GM12878 (cell line): ENCODE measurements around the gene PIWIL4. TPM values are rescaled to one million over a fixed set of nuclear protein-coding genes. Genes with fewer than 3 reads are reported as not detected.

Source experiments
- ATAC-seq: fragments of 200-7000 bp; cut with Tn5 transposase; 3 replicates; pipeline ENCODE4 v1.9.1; 2020; ENCODE audit warnings: mild to moderate bottlenecking, moderate library complexity
- BruUV-seq: library from RNA; stranded (reverse); fragments of 400-500 nt; replicated peaks from 2 replicates; lab custom pipeline; 2021; lab: Mats Ljungman, UMichigan
- CTCF ChIA-PET: fragments of 300-600 bp; sonication (Branson Sonifier 250); formaldehyde crosslinking; extraction: SDS; loops from one replicate; lab custom pipeline; 2021; ENCODE audit warnings: inconsistent platforms; lab: Yijun Ruan, JAX
- POLR2A ChIA-PET: fragments of 350-600 bp; formaldehyde crosslinking; extraction: SDS; loops from one replicate; lab custom pipeline; 2021; ENCODE audit warnings: inconsistent platforms; lab: Charles Lee
- RAD21 ChIA-PET: fragments of 300-600 bp; sonication (Branson Sonifier 250); formaldehyde crosslinking; loops from one replicate; lab custom pipeline; 2023; ENCODE audit warnings: antibody characterized with exemption; ENCODE audit not compliant: unreplicated experiment; lab: Charles Lee
- SMC1A ChIA-PET: fragments of 300-600 bp; sonication (Branson Sonifier 250); formaldehyde crosslinking; loops from one replicate; lab custom pipeline; 2023; ENCODE audit not compliant: unreplicated experiment, uncharacterized antibody; lab: Charles Lee
- DNase-seq: peaks from one replicate; pipeline ENCODE4 v3.0.0-alpha.2; 2011; ENCODE audit warnings: low read depth, low spot score
- FAIRE-seq: peaks from 3 replicates; lab custom pipeline; 2011; peaks lifted over from hg19 to GRCh38; lab: Jason Lieb, UNC
- H2AFZ ChIP-seq: 2 replicates; pipeline ENCODE4 v1.6.0; 2011; ENCODE audit warnings: low read depth, low read length, control low read depth; ENCODE audit not compliant: control insufficient read depth
- H3K27ac ChIP-seq: 2 replicates; pipeline ENCODE4 v1.5.1; 2011; ENCODE audit warnings: control low read depth; ENCODE audit not compliant: control insufficient read depth, insufficient read depth
- H3K27me3 ChIP-seq, 2 experiments: replicated peaks in 1 of 2; 2 replicates each; pipeline versions ENCODE4 v1.6.0 to v1.6.1; 2011; ENCODE audit warnings: low read length in 1 of 2; ENCODE audit not compliant: control insufficient read depth in 2 of 2, insufficient read depth in 2 of 2
- H3K36me3 ChIP-seq, 2 experiments: 2 replicates each; pipeline ENCODE4 v1.5.1; 2011; ENCODE audit warnings: low read length in 1 of 2; ENCODE audit not compliant: control insufficient read depth in 2 of 2, insufficient read depth in 2 of 2
- H3K4me1 ChIP-seq: 2 replicates; pipeline ENCODE4 v1.6.1; 2011; ENCODE audit warnings: mild to moderate bottlenecking, low read length, moderate library complexity, mixed read lengths; ENCODE audit not compliant: control insufficient read depth, insufficient read depth
- H3K4me2 ChIP-seq: 2 replicates; pipeline ENCODE4 v1.6.0; 2011; ENCODE audit warnings: control low read depth; ENCODE audit not compliant: control insufficient read depth, insufficient read depth
- H3K4me3 ChIP-seq: fragments of 200-600 bp; sonication (generic); 2 replicates; pipeline ENCODE4 v1.5.1; 2016
- H3K79me2 ChIP-seq: 2 replicates; pipeline ENCODE4 v1.6.0; 2011; ENCODE audit warnings: low read length; ENCODE audit not compliant: control insufficient read depth, insufficient read depth
- H3K9ac ChIP-seq: 2 replicates; pipeline ENCODE4 v1.8.0; 2011; ENCODE audit warnings: low read length, control low read depth, mixed read lengths; ENCODE audit not compliant: control insufficient read depth, insufficient read depth
- H3K9me3 ChIP-seq: replicated peaks from 3 replicates; pipeline ENCODE4 v1.5.1; 2011; ENCODE audit warnings: mild to moderate bottlenecking, low read length; ENCODE audit not compliant: control insufficient read depth, insufficient read depth
- H4K20me1 ChIP-seq: 2 replicates; pipeline ENCODE4 v1.6.0; 2011; ENCODE audit not compliant: control insufficient read depth, insufficient read depth
- CHD1 ChIP-seq: IDR thresholded peaks from 2 replicates; pipeline ENCODE4 v1.6.1; 2012; ENCODE audit warnings: low read depth, low read length, improper control_type of control experiment
- HSF1 ChIP-seq: fragments of 150-350 bp; IDR thresholded peaks from 2 replicates; pipeline ENCODE4 v1.6.1; 2014; ENCODE audit warnings: mild to moderate bottlenecking, low read depth, low read length
- JUND ChIP-seq: IDR thresholded peaks from 2 replicates; pipeline ENCODE4 v1.6.1; 2012; ENCODE audit warnings: low read depth, mild to moderate bottlenecking, low read length, improper control_type of control experiment, moderate library complexity
- NRF1 ChIP-seq: conservative IDR thresholded peaks from 2 replicates; pipeline ENCODE4 v1.6.1; 2011; ENCODE audit warnings: mild to moderate bottlenecking, low read depth, low read length, improper control_type of control experiment
- POLR2AphosphoS5 ChIP-seq: IDR thresholded peaks from 2 replicates; pipeline ENCODE4 v1.6.1; 2011; ENCODE audit warnings: mild to moderate bottlenecking, low read length, inconsistent platforms
- RAD51 ChIP-seq: fragments of 450-650 bp; IDR thresholded peaks from 2 replicates; pipeline ENCODE4 v1.6.1; 2016; ENCODE audit warnings: moderate library complexity, mild to moderate bottlenecking, inconsistent platforms
- SIX5 ChIP-seq: IDR thresholded peaks from 2 replicates; pipeline ENCODE4 v1.6.1; 2011; ENCODE audit warnings: mild to moderate bottlenecking, low read depth, low read length, moderate library complexity; ENCODE audit not compliant: severe bottlenecking
- SMARCA5 ChIP-seq: fragments of 450-650 bp; IDR thresholded peaks from 2 replicates; pipeline ENCODE4 v1.6.1; 2017; ENCODE audit warnings: mild to moderate bottlenecking
- TAF1 ChIP-seq: IDR thresholded peaks from 2 replicates; pipeline ENCODE4 v1.6.1; 2011; ENCODE audit warnings: mild to moderate bottlenecking, low read depth, low read length, borderline replicate concordance
- ZBTB11 ChIP-seq: fragments of 450-650 bp; formaldehyde crosslinking; IDR thresholded peaks from 2 replicates; pipeline ENCODE4 v1.5.0; 2022; ENCODE audit warnings: mild to moderate bottlenecking, missing genetic modification characterization
- ZZZ3 ChIP-seq: IDR thresholded peaks from 2 replicates; pipeline ENCODE4 v1.6.1; 2011; ENCODE audit warnings: low read depth; ENCODE audit not compliant: control insufficient read depth, insufficient read length
- WGBS: methylation state at CpG from one replicate; pipeline ENCODE4 v1.1.6; 2016; ENCODE audit warnings: low lambda C conversion rate; ENCODE audit not compliant: insufficient replicate concordance, insufficient coverage; ENCODE audit errors: missing lambda C conversion rate; 5-methylcytosine and 5-hydroxymethylcytosine counted together
- in situ Hi-C: fragments of 300-500 bp; cut with MboI; formaldehyde crosslinking; loops from 9 replicates; pipeline ENCODE4 v1.14.3; 2018; ENCODE audit warnings: mixed read lengths
- intact Hi-C: fragments of 100-400 bp; cut with micrococcal nuclease; formaldehyde crosslinking; loops from one replicate; pipeline ENCODE4 v1.14.2; 2022; ENCODE audit not compliant: unreplicated experiment
- polyA plus RNA-seq, 11 experiments: library from polyadenylated mRNA; depleted of rRNA in 4 of 11; unstranded in 6 of 11; stranded (reverse) in 5 of 11; fragments of >200 nt; fragmentation: Nextera tagmentation in 4 of 11; fragmentation: Illumina TruSeq in 1 of 11; extraction: Ambion mirVana in 4 of 11; extraction: Trizol in 1 of 11; gene quantifications; 1 replicate in 1 of 11; 2 replicates in 10 of 11; pipeline versions ENCODE4 v1.2.1 to v1.2.3, GENCODE V29; 2011 to 2016; ENCODE audit warnings: inconsistent platforms in 2 of 11, missing spikeins in 2 of 11, low read depth in 1 of 11
- total RNA-seq, 4 experiments: library from RNA; depleted of rRNA in 3 of 4; stranded (reverse); fragments of >200 nt in 3 of 4; fragmentation: Illumina TruSeq in 1 of 4; extraction: Trizol in 1 of 4; gene quantifications; 2 replicates each; pipeline versions ENCODE4 v1.2.1 to v1.2.3, GENCODE V29; 2013 to 2021

The PIWIL4 gene
- total and polyA plus RNA-seq, 10 of the 15 experiments (the other 5 are each of a cell fraction or from before 2014, with no cell fraction given) = 0.23 to 13.3 (median 0.47) TPM

GRCh38 chr11:94639901-94640721 is 72.9 kb downstream of the PIWIL4 start:
- Histone ChIP-seq H3K79me2 (no peaks in the 10 kb centered on the region), H3K27ac (no peak overlapping the region), H3K9ac (no peak overlapping the region), H3K36me3 (no peaks in the 10 kb centered on the region), H3K4me2 (no peak overlapping the region), H3K27me3 (no peaks in the 10 kb centered on the region), H4K20me1 (no peaks in the 10 kb centered on the region), H3K9me3 (no peaks in the 10 kb centered on the region), H3K4me3 (no peak overlapping the region), H2AFZ (no peak overlapping the region), H3K4me1 (no peaks in the 10 kb centered on the region)
- BruUV-seq = no TSS peak
- POLR2A ChIA-PET = no interaction called here
- intact Hi-C loops = loop anchor here (5.0 kb wide), 1 partner anchor 122 kb away; no protein-coding TSS in a partner anchor
- RAD21 ChIA-PET = no interaction called here
- FAIRE-seq (no peak), DNase-seq (no peak), ATAC-seq (no peak)
- SMC1A ChIA-PET = no interaction called here
- in situ Hi-C loops = no loop called here
- WGBS = 38% methylated on average over 13 of the region's 13 CpGs
- CTCF ChIA-PET = interaction anchor here (0.9 kb wide), 1 partner anchor 118 kb away, joined by 4 read pairs; no protein-coding TSS in a partner anchor
- no peak for TF ChIP-seq ZZZ3
- no peak for TF ChIP-seq POLR2AphosphoS5
- TF ChIP-seq ZBTB11 (CRISPR knock-in tag) = no peak
- no peak for TF ChIP-seq SMARCA5
- no peak for TF ChIP-seq TAF1
- no peak for TF ChIP-seq SIX5
- no peak for TF ChIP-seq JUND
- TF ChIP-seq NRF1 = no peak
- TF ChIP-seq CHD1 = no peak
- no peak for TF ChIP-seq RAD51
- TF ChIP-seq HSF1 = no peak
